Thyroid gland (tissue), 4 donors: ENCODE measurements around the gene COL18A1. TPM values are rescaled to one million over a fixed set of nuclear protein-coding genes. Genes with fewer than 3 reads are reported as not detected.
"Not testable (repeated sequence)": the region's sequence is repeated elsewhere in the genome, so short reads cannot be mapped to it uniquely, and the experiment has no call there.

ENCODE experiments used
- DNase-seq, 2 donors: peaks; one replicate each; pipeline ENCODE4 v3.0.0-alpha.2; 2019
- H3K27ac ChIP-seq, 3 donors: fragments of 200-600 bp; sonication (generic); 1 replicate in 2 of 3; 2 replicates in 1 of 3; pipeline ENCODE4 v1.5.1; 2016 to 2019; ENCODE audit warnings: mild to moderate bottlenecking in 1 of 3, moderate library complexity in 1 of 3
- H3K27me3 ChIP-seq: fragments of 200-600 bp; sonication (generic); one replicate; pipeline ENCODE4 v1.5.1; 2019
- H3K36me3 ChIP-seq, 2 donors: fragments of 200-600 bp; sonication (generic); one replicate each; pipeline ENCODE4 v1.5.1; 2016 to 2019
- H3K4me1 ChIP-seq, 2 donors: fragments of 200-600 bp; sonication (generic); one replicate each; pipeline ENCODE4 v1.5.1; 2017 to 2019
- H3K4me3 ChIP-seq, 3 donors: fragments of 200-600 bp; sonication (generic); replicated peaks in 1 of 3; 1 replicate in 2 of 3; 2 replicates in 1 of 3; pipeline ENCODE4 v1.5.1; 2016; ENCODE audit warnings: mild to moderate bottlenecking in 1 of 3
- H3K9me3 ChIP-seq: fragments of 200-600 bp; sonication (generic); one replicate; pipeline ENCODE4 v1.5.1; 2017
- POLR2A ChIP-seq, 2 donors: fragments of 450-650 bp; IDR thresholded peaks; one replicate each; pipeline ENCODE4 v1.6.1; 2017; ENCODE audit warnings: antibody characterized with exemption in 2 of 2, mild to moderate bottlenecking in 2 of 2, moderate library complexity in 1 of 2
- WGBS, 2 donors: methylation state at CpG; one replicate each; pipeline ENCODE4 v1.1.5; 2017; 5-methylcytosine and 5-hydroxymethylcytosine counted together
- intact Hi-C: fragments of 100-400 bp; cut with DNase I; formaldehyde crosslinking; loops from one replicate; pipeline ENCODE4 v1.15.1; 2023
- total RNA-seq, 4 donors: library from RNA; depleted of rRNA; stranded (reverse); fragments of >200 nt; gene quantifications; one replicate each; pipeline ENCODE4 v1.2.3, GENCODE V29; 2016
- TF ChIP-seq, protein P1 (sequence below), 6 experiments: fragments of 200-600 bp in 3 of 6; fragments of 450-650 bp in 3 of 6; sonication (generic) in 3 of 6; IDR thresholded peaks; one replicate each; pipeline ENCODE4 v1.5.1; 2016 to 2019; ENCODE audit warnings: antibody characterized with exemption in 6 of 6, mild to moderate bottlenecking in 2 of 6, inconsistent platforms in 1 of 6, moderate library complexity in 1 of 6

Gene COL18A1
- total RNA-seq, 4 donors from 2014 or later, result 105 to 264 (median 238) TPM

DNA sequence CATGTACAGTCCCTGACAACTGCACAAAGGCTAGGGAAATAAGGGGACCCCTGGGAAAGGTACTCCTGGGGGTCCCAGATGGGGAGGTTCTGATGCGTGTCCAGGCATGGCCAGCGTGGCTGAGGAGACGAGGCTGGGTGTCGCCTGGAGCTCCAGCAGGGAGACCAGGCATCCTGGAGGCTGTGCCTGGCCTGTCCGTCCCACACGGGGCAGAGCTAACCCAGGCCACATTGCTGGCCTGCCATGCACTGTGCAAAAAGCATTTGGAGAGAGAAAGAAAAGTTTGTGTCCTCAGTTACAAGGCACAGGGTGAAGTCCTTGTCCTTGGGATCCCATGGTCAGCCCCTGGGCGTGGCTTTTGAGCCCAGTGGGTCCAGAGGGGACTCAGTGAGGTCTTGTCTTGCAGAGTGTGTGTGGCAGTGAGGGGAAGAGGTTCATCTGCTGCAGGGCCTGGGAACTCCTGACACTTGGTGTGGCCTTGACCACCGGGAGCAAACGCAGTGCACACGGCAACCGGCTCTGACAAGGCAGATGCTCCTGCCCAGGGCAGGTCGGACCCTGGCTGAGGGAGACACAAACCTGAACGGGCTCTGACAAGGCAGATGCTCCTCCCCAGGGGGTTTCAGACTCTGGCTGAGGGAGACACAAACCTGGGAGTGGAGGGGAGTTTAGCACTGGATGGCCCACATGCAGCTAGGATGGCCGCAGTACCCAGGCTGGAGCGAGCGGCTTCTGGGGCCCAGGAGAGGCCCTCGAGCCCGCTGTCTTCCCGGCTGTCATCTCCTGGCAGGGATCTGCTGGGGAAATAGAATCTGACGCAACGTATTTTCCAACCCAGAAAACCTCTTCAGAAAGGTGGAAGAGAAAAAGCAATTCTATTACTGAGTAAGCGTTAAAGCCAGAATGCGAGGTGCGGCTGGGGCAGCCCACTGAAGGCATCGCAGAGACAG, 37.3 kb upstream of the COL18A1 start:
- H3K4me3 ChIP-seq, result no peak overlapping the region
- H3K4me1 ChIP-seq, result peaks cover 0 to 35% of the 10 kb centered on the region in 2 donors
- WGBS, 2 donors, result 79 to 88% methylated on average over 22 to 25 of the region's 25 CpGs
- DNase-seq, result no peak
- no peak for TF ChIP-seq POLR2A (IDR thresholded peaks at IDR 0.05)
- TF ChIP-seq, protein P1, sequence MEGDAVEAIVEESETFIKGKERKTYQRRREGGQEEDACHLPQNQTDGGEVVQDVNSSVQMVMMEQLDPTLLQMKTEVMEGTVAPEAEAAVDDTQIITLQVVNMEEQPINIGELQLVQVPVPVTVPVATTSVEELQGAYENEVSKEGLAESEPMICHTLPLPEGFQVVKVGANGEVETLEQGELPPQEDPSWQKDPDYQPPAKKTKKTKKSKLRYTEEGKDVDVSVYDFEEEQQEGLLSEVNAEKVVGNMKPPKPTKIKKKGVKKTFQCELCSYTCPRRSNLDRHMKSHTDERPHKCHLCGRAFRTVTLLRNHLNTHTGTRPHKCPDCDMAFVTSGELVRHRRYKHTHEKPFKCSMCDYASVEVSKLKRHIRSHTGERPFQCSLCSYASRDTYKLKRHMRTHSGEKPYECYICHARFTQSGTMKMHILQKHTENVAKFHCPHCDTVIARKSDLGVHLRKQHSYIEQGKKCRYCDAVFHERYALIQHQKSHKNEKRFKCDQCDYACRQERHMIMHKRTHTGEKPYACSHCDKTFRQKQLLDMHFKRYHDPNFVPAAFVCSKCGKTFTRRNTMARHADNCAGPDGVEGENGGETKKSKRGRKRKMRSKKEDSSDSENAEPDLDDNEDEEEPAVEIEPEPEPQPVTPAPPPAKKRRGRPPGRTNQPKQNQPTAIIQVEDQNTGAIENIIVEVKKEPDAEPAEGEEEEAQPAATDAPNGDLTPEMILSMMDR (IDR thresholded peaks at IDR 0.05), result no peak
- H3K9me3 ChIP-seq, result no peaks in the 10 kb centered on the region
- H3K36me3 ChIP-seq, result no peaks in the 10 kb centered on the region
- peak overlapping the region in 2 of 3 donors; percentile 46 to 56 for H3K27ac ChIP-seq
- intact Hi-C loops, result no loop called here
- H3K27me3 ChIP-seq, result no peaks in the 10 kb centered on the region

DNA sequence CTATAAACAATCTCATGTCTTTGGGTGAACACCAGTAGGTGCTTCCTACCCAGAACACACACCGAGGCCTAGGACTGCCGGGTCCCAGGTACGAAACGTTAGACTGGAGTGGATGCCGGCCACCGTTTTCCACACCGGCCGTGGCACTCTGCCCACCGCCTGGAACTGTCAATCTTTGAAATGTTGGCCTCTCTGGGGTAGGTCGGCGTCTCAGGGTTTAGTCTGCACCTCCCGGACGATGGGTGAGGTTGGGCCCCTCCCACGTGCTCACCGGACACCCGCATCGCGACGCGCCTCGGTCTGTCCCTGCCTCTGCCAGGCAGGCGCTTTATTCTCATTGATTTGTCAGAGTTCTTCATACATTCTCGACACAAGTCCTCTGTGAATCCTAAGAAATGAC, 35.9 kb upstream of the COL18A1 start:
- H3K9me3 ChIP-seq, DNase-seq, H3K4me3 ChIP-seq, H3K36me3 ChIP-seq, intact Hi-C loops, H3K27me3 ChIP-seq, H3K27ac ChIP-seq: not testable (repeated sequence)
- H3K4me1 ChIP-seq, result peaks cover 0 to 28% of the 10 kb centered on the region in 2 donors
- 90 to 92% methylated on average over 18 to 23 of the region's 23 CpGs for WGBS, 2 donors

DNA sequence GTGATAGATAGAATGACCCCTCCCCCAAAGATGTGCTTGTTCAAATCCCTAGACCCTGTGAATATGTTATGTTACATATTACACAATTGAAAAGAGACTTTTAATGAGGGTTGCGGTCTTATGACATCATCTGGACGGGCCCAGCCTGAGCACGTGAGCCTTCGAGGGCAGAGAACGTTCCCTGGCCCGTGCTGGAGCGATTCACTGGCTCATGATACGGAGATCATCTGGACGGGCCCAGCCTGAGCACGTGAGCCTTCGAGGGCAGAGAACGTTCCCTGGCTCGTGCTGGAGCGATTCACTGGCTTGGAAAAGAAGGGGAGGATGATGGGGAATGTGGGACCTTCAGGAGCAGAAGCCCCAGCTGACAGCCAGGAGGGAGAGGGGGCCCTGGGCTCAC, 34.4 kb upstream of the COL18A1 start:
- Histone ChIP-seq H3K4me1 (peaks cover 0 to 13% of the 10 kb centered on the region in 2 donors), H3K27me3 (no peaks in the 10 kb centered on the region), H3K4me3 (no peak overlapping the region), H3K27ac (no peak overlapping the region), H3K9me3 (no peaks in the 10 kb centered on the region), H3K36me3 (no peaks in the 10 kb centered on the region)
- intact Hi-C loops, result no loop called here
- no peak for TF ChIP-seq POLR2A (IDR thresholded peaks at IDR 0.05)
- TF ChIP-seq, protein P1 (IDR thresholded peaks at IDR 0.05), result no peak
- WGBS, 2 donors, result 66 to 83% methylated on average over 14 of the region's 14 CpGs
- no peak for DNase-seq

DNA sequence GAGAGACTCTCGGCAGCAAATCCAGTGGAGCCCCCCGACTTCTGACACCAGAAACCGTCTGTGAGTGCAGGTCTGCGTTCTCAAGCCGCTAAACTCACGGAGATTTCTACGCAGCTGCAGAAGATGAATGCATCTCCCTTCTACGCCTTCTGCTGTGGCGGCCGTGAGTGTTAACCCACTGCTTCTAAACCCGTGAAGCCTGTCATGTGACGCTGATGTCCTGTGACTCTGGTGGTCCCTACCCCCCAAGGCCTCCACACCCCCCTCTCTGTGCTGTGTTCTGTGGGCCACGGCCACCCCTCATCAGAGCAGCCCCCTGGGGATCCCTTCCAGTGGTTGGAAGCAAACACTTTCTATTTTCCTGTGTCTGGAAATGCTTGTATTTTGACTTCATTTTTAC, 33.9 kb upstream of the COL18A1 start:
- WGBS, 2 donors, result 71 to 76% methylated on average over 13 of the region's 13 CpGs
- Histone ChIP-seq H3K9me3 (no peaks in the 10 kb centered on the region), H3K27ac (no peak overlapping the region), H3K4me3 (no peak overlapping the region), H3K36me3 (no peaks in the 10 kb centered on the region), H3K4me1 (peaks cover 0 to 13% of the 10 kb centered on the region in 2 donors), H3K27me3 (no peaks in the 10 kb centered on the region)
- TF ChIP-seq, protein P1 (IDR thresholded peaks at IDR 0.05), result no peak
- TF ChIP-seq POLR2A (IDR thresholded peaks at IDR 0.05), result no peak
- intact Hi-C loops, result no loop called here
- DNase-seq, result no peak

DNA sequence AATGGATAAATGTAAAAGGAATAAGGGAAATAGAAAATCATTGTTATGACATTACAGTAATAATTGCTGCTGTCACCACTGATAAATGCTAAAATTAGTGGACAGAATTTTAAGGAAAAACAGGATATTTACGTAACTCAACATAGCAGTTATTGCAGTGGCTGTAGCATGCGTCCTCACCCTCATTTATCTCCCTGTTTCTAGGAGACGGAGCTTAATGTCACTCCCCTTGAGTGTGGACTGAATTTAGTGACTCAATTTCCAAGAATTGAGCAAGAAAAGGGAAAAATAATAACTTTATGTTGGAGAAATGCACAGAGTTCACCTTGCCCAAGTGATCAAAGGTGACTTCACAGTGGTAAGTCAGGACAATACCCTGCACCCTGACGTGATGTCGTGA, 33.3 kb upstream of the COL18A1 start:
- H3K9me3 ChIP-seq, result no peaks in the 10 kb centered on the region
- no peak for TF ChIP-seq POLR2A (IDR thresholded peaks at IDR 0.05)
- TF ChIP-seq, protein P1 (IDR thresholded peaks at IDR 0.05), result no peak
- intact Hi-C loops, result no loop called here
- peaks cover 0 to 9% of the 10 kb centered on the region in 2 donors for H3K4me1 ChIP-seq
- no peaks in the 10 kb centered on the region for H3K27me3 ChIP-seq
- no peak overlapping the region for H3K4me3 ChIP-seq
- no peak for DNase-seq
- WGBS, 2 donors, result 93 to 97% methylated on average over 5 of the region's 5 CpGs
- H3K27ac ChIP-seq, result no peak overlapping the region
- H3K36me3 ChIP-seq, result no peaks in the 10 kb centered on the region
